Ascending aorta (tissue), 2 donors: ENCODE measurements around the gene CNBD2. TPM values are rescaled to one million over a fixed set of nuclear protein-coding genes. Genes with fewer than 3 reads are reported as not detected.
"Not testable (repeated sequence)": the region's sequence is repeated elsewhere in the genome, so short reads cannot be mapped to it uniquely, and the experiment has no call there.

Source experiments
- DNase-seq, 2 donors: peaks; one replicate each; pipeline ENCODE4 v3.0.0-alpha.2; 2019; ENCODE audit warnings: low spot score in 2 of 2
- H3K27ac ChIP-seq, 2 donors: fragments of 200-600 bp; sonication (generic); one replicate each; pipeline ENCODE4 v1.5.1; 2016 to 2017; ENCODE audit warnings: mild to moderate bottlenecking in 1 of 2
- H3K27me3 ChIP-seq: fragments of 200-600 bp; sonication (generic); one replicate; pipeline ENCODE4 v1.5.1; 2017
- H3K36me3 ChIP-seq, 2 donors: fragments of 200-600 bp; sonication (generic); one replicate each; pipeline ENCODE4 v1.5.1; 2016
- H3K4me1 ChIP-seq, 2 donors: fragments of 200-600 bp; sonication (generic); one replicate each; pipeline ENCODE4 v1.5.1; 2016 to 2017; ENCODE audit warnings: mild to moderate bottlenecking in 1 of 2
- H3K4me3 ChIP-seq, 2 donors: fragments of 200-600 bp; sonication (generic); one replicate each; pipeline ENCODE4 v1.5.1; 2016 to 2017; ENCODE audit warnings: mild to moderate bottlenecking in 1 of 2
- H3K9me3 ChIP-seq, 2 donors: fragments of 200-600 bp; sonication (generic); one replicate each; pipeline ENCODE4 v1.5.1; 2016
- intact Hi-C: fragments of 100-400 bp; cut with DNase I; formaldehyde crosslinking; loops from one replicate; pipeline ENCODE4 v1.15.1; 2023
- total RNA-seq: library from RNA; depleted of rRNA; stranded (reverse); fragments of >200 nt; gene quantifications from one replicate; pipeline ENCODE4 v1.1.0, GENCODE V29; 2016
- TF ChIP-seq, protein P1 (sequence below), 3 experiments: fragments of 200-600 bp in 2 of 3; fragments of 450-650 bp in 1 of 3; sonication (generic) in 2 of 3; IDR thresholded peaks; one replicate each; pipeline ENCODE4 v1.5.1; 2016 to 2019; ENCODE audit warnings: antibody characterized with exemption in 3 of 3, mild to moderate bottlenecking in 1 of 3, moderate library complexity in 1 of 3

Gene CNBD2
- total RNA-seq, 1 donor from 2014 or later, result not detected

DNA sequence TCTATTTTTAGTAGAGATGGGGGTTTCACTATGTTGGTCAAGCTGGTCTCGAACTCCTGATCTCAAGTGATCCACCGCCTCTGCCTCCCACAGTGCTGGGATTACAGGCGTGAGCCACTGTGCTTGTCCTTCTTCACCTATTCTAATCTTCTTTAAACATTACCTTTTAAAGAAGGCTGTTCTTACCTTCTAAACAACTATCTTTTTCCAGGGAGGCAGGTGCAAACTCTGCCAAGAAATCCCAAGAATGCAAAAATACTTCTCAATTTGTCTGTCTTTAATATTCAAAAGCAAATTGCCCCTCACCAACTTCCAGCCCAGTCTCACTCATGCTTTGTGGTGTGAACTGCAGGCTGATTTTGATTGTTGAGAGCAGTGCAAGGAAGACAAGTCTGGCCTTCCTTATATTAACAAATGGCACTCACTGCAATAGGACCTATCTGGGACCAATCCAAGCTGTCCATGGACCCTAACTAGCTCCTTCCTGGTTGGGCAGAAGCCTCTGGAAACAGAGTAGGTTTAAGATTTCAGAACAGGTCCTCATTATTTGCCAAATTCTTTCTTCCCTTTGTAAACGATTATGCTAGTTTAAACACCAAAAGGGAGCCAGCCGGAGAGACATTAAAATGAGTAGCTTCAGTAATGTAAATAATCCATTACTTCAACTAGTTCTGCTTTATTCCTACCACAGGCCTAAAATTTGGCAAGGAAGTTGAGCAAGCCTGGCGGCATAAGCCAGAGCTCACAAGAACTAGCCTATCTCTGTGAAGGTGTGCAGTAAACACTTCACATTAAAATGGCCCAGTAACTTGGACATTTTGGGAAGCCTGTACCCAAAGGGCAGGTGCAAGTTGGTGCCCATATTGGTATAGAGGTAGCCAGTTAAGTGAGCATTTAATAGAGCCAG lies 15.7 kb upstream of the CNBD2 start:
- Histone ChIP-seq H3K36me3 (peaks cover 5 to 6% of the 10 kb centered on the region in 2 donors), H3K4me3 (peak overlapping the region; percentile 94), H3K27ac (peak overlapping the region; percentile 98 to 99), H3K27me3 (no peaks in the 10 kb centered on the region), H3K9me3 (no peaks in the 10 kb centered on the region), H3K4me1 (peaks cover 0 to 21% of the 10 kb centered on the region in 2 donors)
- no peak for DNase-seq
- intact Hi-C loops, result loop anchor here (5.0 to 10.0 kb wide), 3 partner anchors 110 to 1588 kb away; partner anchors contain the start of genes ITCH and SPAG4
- TF ChIP-seq, protein P1, sequence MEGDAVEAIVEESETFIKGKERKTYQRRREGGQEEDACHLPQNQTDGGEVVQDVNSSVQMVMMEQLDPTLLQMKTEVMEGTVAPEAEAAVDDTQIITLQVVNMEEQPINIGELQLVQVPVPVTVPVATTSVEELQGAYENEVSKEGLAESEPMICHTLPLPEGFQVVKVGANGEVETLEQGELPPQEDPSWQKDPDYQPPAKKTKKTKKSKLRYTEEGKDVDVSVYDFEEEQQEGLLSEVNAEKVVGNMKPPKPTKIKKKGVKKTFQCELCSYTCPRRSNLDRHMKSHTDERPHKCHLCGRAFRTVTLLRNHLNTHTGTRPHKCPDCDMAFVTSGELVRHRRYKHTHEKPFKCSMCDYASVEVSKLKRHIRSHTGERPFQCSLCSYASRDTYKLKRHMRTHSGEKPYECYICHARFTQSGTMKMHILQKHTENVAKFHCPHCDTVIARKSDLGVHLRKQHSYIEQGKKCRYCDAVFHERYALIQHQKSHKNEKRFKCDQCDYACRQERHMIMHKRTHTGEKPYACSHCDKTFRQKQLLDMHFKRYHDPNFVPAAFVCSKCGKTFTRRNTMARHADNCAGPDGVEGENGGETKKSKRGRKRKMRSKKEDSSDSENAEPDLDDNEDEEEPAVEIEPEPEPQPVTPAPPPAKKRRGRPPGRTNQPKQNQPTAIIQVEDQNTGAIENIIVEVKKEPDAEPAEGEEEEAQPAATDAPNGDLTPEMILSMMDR (IDR thresholded peaks at IDR 0.05), result no peak

DNA sequence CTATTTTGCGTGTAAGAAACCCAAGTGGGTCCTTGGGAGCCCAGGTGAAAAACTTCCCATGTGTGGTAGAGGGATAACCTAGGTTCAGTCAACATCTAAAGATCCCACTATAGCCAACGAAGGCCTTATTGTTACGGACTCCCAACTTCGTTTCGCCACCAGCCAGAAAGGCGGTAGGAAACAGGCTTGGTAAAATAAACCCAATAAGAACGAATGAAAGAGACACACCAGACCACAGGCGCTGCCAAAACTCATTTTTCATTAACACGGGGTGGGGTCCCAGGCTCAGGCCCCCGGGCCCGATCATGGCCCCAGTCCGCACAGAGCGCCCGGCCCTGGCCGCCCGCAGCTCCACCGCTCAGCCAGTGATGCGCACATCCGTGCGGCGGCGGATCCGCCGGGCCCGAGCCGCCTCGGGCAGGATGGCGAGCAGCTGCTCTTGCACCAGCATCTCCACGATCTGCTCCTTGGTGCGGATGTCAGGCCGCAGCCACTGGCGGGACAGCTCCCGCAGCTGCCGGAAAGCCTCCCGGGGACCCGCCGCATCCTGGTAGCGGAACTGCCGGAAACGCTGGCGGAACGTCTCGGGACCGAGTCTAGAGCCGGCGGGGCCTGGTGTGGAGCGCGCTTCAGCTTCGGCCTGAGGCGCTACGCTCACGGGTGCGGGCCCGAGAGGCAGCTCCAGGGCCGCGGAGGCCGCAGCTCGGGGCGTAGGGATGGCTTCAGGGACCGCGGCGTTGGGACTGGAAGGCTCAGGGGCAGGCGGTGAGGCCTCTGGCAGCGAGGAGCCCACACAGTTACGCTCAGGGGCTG lies 14.8 kb upstream of the CNBD2 start:
- Histone ChIP-seq H3K9me3 (no peaks in the 10 kb centered on the region), H3K27me3 (no peaks in the 10 kb centered on the region), H3K4me1 (peaks cover 0 to 16% of the 10 kb centered on the region in 2 donors), H3K36me3 (no peaks in the 10 kb centered on the region), H3K4me3 (peak overlapping the region; percentile 94), H3K27ac (peak overlapping the region; percentile 98 to 99)
- TF ChIP-seq, protein P1 (IDR thresholded peaks at IDR 0.05), result no peak
- intact Hi-C loops, result loop anchor here (1.0 to 10.0 kb wide), 4 partner anchors 69 to 1589 kb away; partner anchors contain the start of genes ITCH and SPAG4
- DNase-seq, result peak in 1 of 2 donors; percentile 74

DNA sequence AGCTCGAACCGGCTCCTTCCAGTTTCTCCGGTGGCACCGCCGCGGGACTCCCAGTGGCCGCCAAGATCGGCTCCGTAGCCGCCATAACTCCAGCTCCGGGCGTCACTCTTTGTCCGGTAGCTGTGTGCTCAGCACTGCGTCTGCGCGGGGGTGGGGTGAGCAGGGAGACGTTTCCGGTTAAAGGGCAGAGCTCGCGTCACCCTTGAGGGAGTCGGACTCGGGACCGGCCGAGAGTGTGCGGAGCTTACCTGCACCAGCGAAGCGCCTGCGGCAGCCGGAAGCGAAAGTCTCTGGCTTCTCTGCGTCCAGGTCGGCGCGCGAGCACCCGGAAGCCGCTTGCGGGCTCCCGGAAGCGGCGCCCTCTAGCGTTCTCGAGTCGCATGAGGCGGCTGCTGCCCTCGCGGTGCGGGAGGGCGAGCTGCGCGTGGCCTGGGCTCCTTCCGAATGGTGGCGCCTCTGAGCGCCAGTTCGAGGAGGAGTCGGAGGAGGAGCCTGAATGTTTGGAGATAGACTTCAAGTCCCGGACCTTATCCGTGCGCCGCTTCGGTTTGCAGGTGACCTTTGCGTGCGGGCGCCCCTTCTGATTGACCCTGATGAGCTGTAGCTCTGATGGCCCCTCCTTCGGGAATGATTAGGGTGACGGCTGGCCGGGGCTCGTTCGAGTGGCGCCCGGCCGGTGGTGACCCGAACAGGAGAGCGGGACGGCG lies 14.0 kb upstream of the CNBD2 start, which contains the start of gene SCAND1:
Gene SCAND1 (minus strand): TSS at position 303 of the 707 bp plus-strand sequence. CDS start 218 bp downstream, at position 85.
- Histone ChIP-seq H3K9me3 (no peaks in the 10 kb centered on the region), H3K27me3 (no peaks in the 10 kb centered on the region), H3K4me1 (peaks cover 0 to 16% of the 10 kb centered on the region in 2 donors), H3K36me3 (no peaks in the 10 kb centered on the region), H3K4me3 (peak within 1 kb of the TSS; percentile 94), H3K27ac (peak within 1 kb of the TSS; percentile 98 to 99)
- DNase-seq, result peak; percentile 72 to 96
- TF ChIP-seq, protein P1 (IDR thresholded peaks at IDR 0.05), result peak; percentile 96 to 98 (median 97)
- intact Hi-C loops, result loop anchor here (1.0 to 10.0 kb wide), 4 partner anchors 70 to 1590 kb away; partner anchors contain the start of genes ITCH and SPAG4

DNA sequence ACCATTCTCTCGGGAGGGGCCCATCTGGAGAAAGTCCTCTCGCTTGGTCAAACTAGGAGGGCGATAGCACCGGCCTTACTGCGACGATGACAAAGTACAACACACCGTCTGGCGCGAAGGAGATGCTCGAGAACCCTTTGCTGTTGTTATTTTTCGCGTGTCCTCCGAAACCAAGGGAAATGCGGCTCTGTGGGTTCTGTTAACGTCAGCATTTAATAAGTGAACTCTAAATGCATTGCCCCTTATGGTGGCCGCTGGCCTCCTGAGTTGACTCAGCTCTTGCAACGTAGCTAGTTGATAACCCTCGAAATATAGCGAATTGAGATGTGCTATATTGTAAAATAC lies 13.5 kb upstream of the CNBD2 start:
- H3K9me3 ChIP-seq, result no peaks in the 10 kb centered on the region
- peak overlapping the region; percentile 98 to 99 for H3K27ac ChIP-seq
- no peaks in the 10 kb centered on the region for H3K36me3 ChIP-seq
- peaks cover 0 to 16% of the 10 kb centered on the region in 2 donors for H3K4me1 ChIP-seq
- H3K4me3 ChIP-seq, result peak overlapping the region; percentile 94
- intact Hi-C loops, result loop anchor here (1.0 to 10.0 kb wide), 4 partner anchors 71 to 1590 kb away; partner anchors contain the start of genes ITCH and SPAG4
- peak in 1 of 2 donors; percentile 74 for DNase-seq
- TF ChIP-seq, protein P1 (IDR thresholded peaks at IDR 0.05), result no peak
- H3K27me3 ChIP-seq, result no peaks in the 10 kb centered on the region

DNA sequence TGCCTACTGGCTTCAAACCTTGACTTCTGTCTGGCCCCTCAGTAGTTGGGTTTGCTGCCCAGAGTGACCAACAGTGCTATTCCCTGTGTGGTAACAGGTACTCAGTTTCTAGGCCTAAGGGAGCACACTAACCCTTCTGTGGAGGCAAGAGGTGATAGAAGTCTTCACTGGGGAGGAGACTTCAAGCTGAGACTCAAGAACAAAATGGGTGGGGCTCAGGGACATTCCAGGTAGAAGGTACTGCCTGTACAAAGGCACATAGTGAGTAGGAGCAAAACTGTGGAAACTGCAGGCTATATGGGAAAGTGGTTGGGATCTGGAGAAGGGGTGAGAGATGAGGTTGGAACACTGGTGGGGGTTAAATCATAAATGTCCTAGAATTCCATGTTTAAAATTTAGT lies 11.8 kb upstream of the CNBD2 start:
- Histone ChIP-seq H3K4me1 (peaks cover 0 to 16% of the 10 kb centered on the region in 2 donors), H3K9me3 (no peaks in the 10 kb centered on the region), H3K27me3 (no peaks in the 10 kb centered on the region), H3K4me3 (no peak overlapping the region), H3K36me3 (no peaks in the 10 kb centered on the region), H3K27ac (no peak overlapping the region)
- no peak for DNase-seq
- intact Hi-C loops, result loop anchor here (10.0 kb wide), 1 partner anchor 1592 kb away; the partner anchor contains the start of gene ITCH
- TF ChIP-seq, protein P1 (IDR thresholded peaks at IDR 0.05), result no peak

DNA sequence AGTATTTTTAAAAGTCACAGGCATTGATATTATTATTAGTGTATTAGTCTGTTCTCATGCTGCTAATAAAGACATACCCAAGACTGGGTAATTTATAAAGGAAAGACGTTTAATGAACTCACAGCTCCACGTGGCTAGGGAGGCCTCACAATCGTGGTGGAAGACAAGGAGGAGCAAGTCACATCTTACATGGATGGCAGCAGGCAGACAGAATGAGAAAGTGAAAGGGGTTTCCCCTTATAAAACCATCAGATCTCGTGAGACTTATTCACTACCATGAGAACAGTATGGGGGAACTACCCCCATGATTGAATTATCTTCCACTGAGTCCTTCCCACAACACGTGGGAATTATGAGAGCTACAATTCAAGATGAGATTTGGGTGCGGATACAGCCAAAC lies 9.1 kb upstream of the CNBD2 start:
- not testable (repeated sequence) for H3K4me3 ChIP-seq, H3K36me3 ChIP-seq, DNase-seq, H3K27ac ChIP-seq, H3K27me3 ChIP-seq, H3K9me3 ChIP-seq, H3K4me1 ChIP-seq
- intact Hi-C loops, result loop anchor here (10.0 kb wide), 1 partner anchor 1594 kb away; the partner anchor contains the start of gene ITCH
